Body of pancreas (tissue), 4 donors: ENCODE data around the gene TENM4. TPM values are rescaled to one million over a fixed set of nuclear protein-coding genes. Genes with fewer than 3 reads are reported as not detected.

Source experiments
- ATAC-seq: fragments of 150-250 bp; one replicate; pipeline ENCODE4 v1.9.1; 2016
- DNase-seq, 4 donors: peaks; one replicate each; pipeline ENCODE4 v3.0.0-alpha.2; 2019
- H3K27ac ChIP-seq, 4 donors: fragments of 200-600 bp; sonication (generic); 1 replicate in 3 of 4; 2 replicates in 1 of 4; pipeline versions ENCODE4 v1.5.1 to v1.6.1; 2016 to 2019; ENCODE audit warnings: mild to moderate bottlenecking in 1 of 4, mixed read lengths in 1 of 4, moderate library complexity in 1 of 4
- H3K27me3 ChIP-seq, 2 donors: fragments of 200-600 bp; sonication (generic); one replicate each; pipeline ENCODE4 v1.6.0; 2016; ENCODE audit warnings: mild to moderate bottlenecking in 1 of 2
- H3K36me3 ChIP-seq, 2 donors: fragments of 200-600 bp; sonication (generic); replicated peaks in 1 of 2; 2 replicates each; pipeline ENCODE4 v1.5.1; 2016; ENCODE audit warnings: low read depth in 2 of 2; ENCODE audit not compliant: insufficient read depth in 1 of 2
- H3K4me1 ChIP-seq: fragments of 200-600 bp; sonication (generic); one replicate; pipeline ENCODE4 v1.6.0; 2016
- H3K4me3 ChIP-seq, 2 donors: fragments of 200-600 bp; sonication (generic); 1 replicate in 1 of 2; 2 replicates in 1 of 2; pipeline ENCODE4 v1.5.1; 2016 to 2019
- H3K9me3 ChIP-seq, 3 donors: fragments of 200-600 bp; sonication (generic); 1 replicate in 2 of 3; 2 replicates in 1 of 3; pipeline ENCODE4 v1.5.1; 2016
- CTCF ChIP-seq, 7 experiments: fragments of 450-650 bp in 4 of 7; fragments of 200-600 bp in 3 of 7; sonication (generic) in 3 of 7; IDR thresholded peaks; one replicate each; pipeline ENCODE4 v1.5.1; 2016 to 2019; ENCODE audit warnings: antibody characterized with exemption in 7 of 7
- POLR2A ChIP-seq, 3 donors: fragments of 450-650 bp; IDR thresholded peaks; one replicate each; pipeline ENCODE4 v1.6.1; 2016; ENCODE audit warnings: antibody characterized with exemption in 3 of 3, mild to moderate bottlenecking in 2 of 3
- WGBS, 2 donors: methylation state at CpG; one replicate each; pipeline ENCODE4 v1.1.5; 2017; 5-methylcytosine and 5-hydroxymethylcytosine counted together
- intact Hi-C: fragments of 100-400 bp; cut with DNase I; formaldehyde crosslinking; loops from one replicate; pipeline ENCODE4 v1.15.1; 2023
- total RNA-seq, 2 donors: library from RNA; depleted of rRNA; stranded (reverse); fragments of >200 nt; gene quantifications; one replicate each; pipeline ENCODE4 v1.1.0, GENCODE V29; 2016

TENM4 gene
- total RNA-seq, 2 donors from 2014 or later = 0.78 to 6.6 TPM

DNA sequence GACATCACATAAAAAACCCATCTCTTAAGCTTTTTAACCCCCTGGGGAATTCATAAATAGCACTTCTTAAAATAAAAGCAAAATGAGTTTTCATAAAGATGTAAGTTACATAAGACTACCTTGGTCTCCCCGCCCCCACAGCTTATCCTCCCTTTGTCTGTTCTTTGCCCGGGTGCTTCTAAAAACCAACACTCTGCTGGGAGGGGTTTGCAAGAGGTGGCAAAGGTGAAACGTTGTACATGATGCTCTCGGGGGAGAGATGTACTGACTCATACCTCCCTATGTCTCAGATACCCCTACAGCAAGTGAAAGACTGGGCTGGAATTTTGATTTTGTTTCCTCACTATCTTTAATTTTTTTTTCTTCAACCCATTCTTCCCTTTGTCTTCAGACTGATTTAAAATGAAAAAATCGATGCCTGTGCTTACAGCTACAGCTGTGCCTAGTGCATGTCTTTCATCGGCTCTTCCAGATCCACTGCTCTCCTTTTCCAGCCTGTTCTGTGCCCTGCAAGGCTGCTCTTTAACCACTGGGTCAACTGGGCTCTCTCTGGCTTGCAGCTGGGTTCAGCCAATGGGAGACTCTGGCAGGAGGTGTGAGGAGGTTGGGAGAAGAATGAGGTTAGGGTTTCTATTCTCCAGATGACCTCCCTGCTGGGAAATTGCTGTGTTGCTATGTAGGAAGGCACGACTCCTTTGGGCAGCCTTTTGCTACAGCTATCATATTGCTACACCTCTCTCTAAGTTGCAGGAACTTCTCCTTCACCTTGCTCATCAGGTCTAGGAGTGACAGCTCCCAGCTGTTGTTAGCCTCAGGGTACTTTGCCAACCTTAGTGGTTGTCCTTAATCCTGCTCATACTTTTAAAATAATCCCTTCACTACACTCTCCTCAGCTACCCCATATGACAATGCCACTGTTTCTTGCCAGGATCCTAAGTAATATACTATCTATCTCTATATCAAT lies 266.5 kb downstream of the TENM4 start:
- intact Hi-C loops = no loop called here
- Histone ChIP-seq H3K27ac (no peak overlapping the region), H3K4me1 (no peaks in the 10 kb centered on the region), H3K9me3 (no peaks in the 10 kb centered on the region), H3K4me3 (no peak overlapping the region), H3K36me3 (no peaks in the 10 kb centered on the region), H3K27me3 (no peaks in the 10 kb centered on the region)
- TF ChIP-seq POLR2A (IDR thresholded peaks at IDR 0.05) = no peak
- no peak for TF ChIP-seq CTCF (IDR thresholded peaks at IDR 0.05)
- ATAC-seq (no peak), DNase-seq (no peak)
- 37 to 40% methylated on average over 7 of the region's 7 CpGs for WGBS, 2 donors

DNA sequence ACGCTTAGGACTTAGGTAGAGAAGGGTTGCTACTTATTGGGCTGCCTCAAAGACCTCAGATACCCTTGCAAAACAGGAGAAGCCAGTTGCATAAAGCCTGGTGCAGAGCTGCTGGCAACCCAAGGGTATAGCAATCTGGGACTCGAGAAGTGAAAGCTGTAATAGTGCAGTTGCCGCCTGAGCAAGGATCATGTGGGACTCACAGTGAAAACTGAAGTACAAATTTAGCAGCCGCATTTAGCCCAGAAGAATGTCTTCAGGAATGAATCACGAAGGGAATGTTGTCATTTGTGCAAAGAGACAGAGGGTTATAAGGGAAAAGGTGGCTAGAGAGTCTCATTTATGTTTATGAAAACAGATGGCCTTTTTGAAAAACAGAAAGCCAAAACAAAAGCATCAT lies 267.2 kb downstream of the TENM4 start:
- Histone ChIP-seq H3K4me3 (no peak overlapping the region), H3K27ac (no peak overlapping the region), H3K4me1 (no peaks in the 10 kb centered on the region), H3K9me3 (no peaks in the 10 kb centered on the region), H3K27me3 (no peaks in the 10 kb centered on the region), H3K36me3 (no peaks in the 10 kb centered on the region)
- no peak for ATAC-seq
- intact Hi-C loops = no loop called here
- DNase-seq = no peak
- 63 to 68% methylated on average over 5 of the region's 5 CpGs for WGBS, 2 donors
- TF ChIP-seq POLR2A (IDR thresholded peaks at IDR 0.05) (no peak), CTCF (IDR thresholded peaks at IDR 0.05) (no peak)

- no peak overlapping the region for H3K27ac ChIP-seq
- WGBS, 2 donors = 68 to 78% methylated on average over 2 of the region's 2 CpGs
- no peaks in the 10 kb centered on the region for H3K36me3 ChIP-seq
- H3K4me1 ChIP-seq = no peaks in the 10 kb centered on the region
- H3K9me3 ChIP-seq = no peaks in the 10 kb centered on the region
- H3K27me3 ChIP-seq = no peaks in the 10 kb centered on the region
- DNase-seq (no peak), ATAC-seq (no peak)
- no peak overlapping the region for H3K4me3 ChIP-seq
- intact Hi-C loops = no loop called here
- TF ChIP-seq POLR2A (IDR thresholded peaks at IDR 0.05) (no peak), CTCF (IDR thresholded peaks at IDR 0.05) (no peak)
These were observed 270.5 kb downstream of the TENM4 start for GRCh38 chr11:79170321-79170720.

GRCh38 chr11:79168530-79169110 lies 272.2 kb downstream of the TENM4 start:
- intact Hi-C loops = no loop called here
- H3K27ac ChIP-seq = no peak overlapping the region
- ATAC-seq (no peak), DNase-seq (no peak)
- no peaks in the 10 kb centered on the region for H3K36me3 ChIP-seq
- TF ChIP-seq CTCF (IDR thresholded peaks at IDR 0.05) = no peak
- H3K9me3 ChIP-seq = no peaks in the 10 kb centered on the region
- WGBS, 2 donors = 17 to 47% methylated on average over 3 of the region's 3 CpGs
- H3K27me3 ChIP-seq = no peaks in the 10 kb centered on the region
- no peaks in the 10 kb centered on the region for H3K4me1 ChIP-seq
- no peak overlapping the region for H3K4me3 ChIP-seq
